ENCODE measurements around the gene PRIMA1.

PRIMA1 gene

GRCh38 chr14:93737634-93738033 lies 50.7 kb downstream of the PRIMA1 start:
- no peak for TF ChIP-seq ZNF274 (IDR thresholded peaks at IDR 0.05; ENCODE audit: low read depth, low read length)
- no peak overlapping the region for H3K4me3 ChIP-seq (ENCODE audit: low read length)

DNA sequence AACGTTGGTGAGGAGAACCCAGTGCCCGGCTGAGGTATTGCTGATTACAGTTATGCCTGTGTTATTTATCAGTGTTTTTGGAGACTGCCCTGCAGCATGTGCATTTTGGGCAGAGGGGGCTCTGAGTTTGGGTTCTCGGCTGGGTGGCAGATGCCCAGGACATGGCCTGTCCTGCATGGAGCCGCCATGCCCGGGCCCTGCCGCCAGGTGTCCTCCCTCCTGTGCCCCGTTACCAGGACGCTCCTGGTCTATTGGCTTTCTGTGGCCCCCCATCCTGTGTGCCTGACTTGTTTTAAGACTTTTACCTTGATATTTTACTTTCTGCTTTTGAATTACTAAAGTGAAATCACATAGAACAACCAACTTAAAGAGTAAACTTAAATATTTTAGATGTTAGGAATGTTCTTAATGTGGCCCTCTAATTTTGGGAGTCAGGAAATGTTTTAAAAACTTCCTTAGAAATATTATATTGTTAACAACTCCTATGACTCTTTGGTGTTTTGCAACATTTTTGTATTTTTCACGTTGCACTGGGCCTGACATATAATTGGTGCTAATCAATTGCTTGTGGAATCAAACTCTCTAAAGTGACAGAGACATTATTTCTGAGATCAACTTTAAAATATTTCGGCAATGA lies 51.8 kb downstream of the PRIMA1 start:
- H3K4me3 ChIP-seq (ENCODE audit: low read length), result no peak overlapping the region
- TF ChIP-seq ZNF274 (IDR thresholded peaks at IDR 0.05; ENCODE audit: low read depth, low read length), result no peak

GRCh38 chr14:93735206-93735605 lies 53.1 kb downstream of the PRIMA1 start:
- H3K4me3 ChIP-seq (ENCODE audit: low read length), result no peak overlapping the region
- TF ChIP-seq ZNF274 (IDR thresholded peaks at IDR 0.05; ENCODE audit: low read depth, low read length), result no peak

GRCh38 chr14:93734086-93734822 lies 54.0 kb downstream of the PRIMA1 start:
- TF ChIP-seq ZNF274 (IDR thresholded peaks at IDR 0.05; ENCODE audit: low read depth, low read length), result no peak
- no peak overlapping the region for H3K4me3 ChIP-seq (ENCODE audit: low read length)

GRCh38 chr14:93733631-93734030 lies 54.7 kb downstream of the PRIMA1 start:
- H3K4me3 ChIP-seq (ENCODE audit: low read length), result no peak overlapping the region
- TF ChIP-seq ZNF274 (IDR thresholded peaks at IDR 0.05; ENCODE audit: low read depth, low read length), result no peak

- H3K4me3 ChIP-seq (ENCODE audit: low read length), result no peak overlapping the region
- no peak for TF ChIP-seq ZNF274 (IDR thresholded peaks at IDR 0.05; ENCODE audit: low read depth, low read length)
Measured at GRCh38 chr14:93733231-93733630, 55.1 kb downstream of the PRIMA1 start.

DNA sequence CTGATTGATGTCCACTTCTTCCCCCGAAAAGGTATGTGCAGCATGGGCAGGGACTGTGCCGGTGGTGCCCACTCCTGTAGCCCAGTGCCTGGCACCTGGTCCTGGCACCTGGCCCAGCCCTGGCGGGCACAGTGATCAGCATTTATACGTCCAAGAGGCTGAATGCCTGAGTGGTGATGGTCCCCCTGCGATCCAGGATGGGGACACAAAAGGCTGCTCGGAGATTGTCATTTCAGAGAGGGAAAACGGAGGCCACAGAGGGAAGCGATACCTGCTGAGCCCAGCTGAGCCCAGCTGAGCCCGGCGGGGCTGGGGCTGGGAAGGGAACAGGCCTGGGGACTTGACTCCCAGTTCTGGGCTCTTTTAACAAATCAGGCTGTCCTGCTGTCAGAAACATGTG lies 55.8 kb downstream of the PRIMA1 start:
- no peak for TF ChIP-seq ZNF274 (IDR thresholded peaks at IDR 0.05; ENCODE audit: low read depth, low read length)
- no peak overlapping the region for H3K4me3 ChIP-seq (ENCODE audit: low read length)

GRCh38 chr14:93731753-93732152 lies 56.5 kb downstream of the PRIMA1 start:
- no peak overlapping the region for H3K4me3 ChIP-seq (ENCODE audit: low read length)

GRCh38 chr14:93729993-93730392 lies 58.3 kb downstream of the PRIMA1 start:
- no peak for TF ChIP-seq ZNF274 (IDR thresholded peaks at IDR 0.05; ENCODE audit: low read depth, low read length)
- H3K4me3 ChIP-seq (ENCODE audit: low read length), result no peak overlapping the region

More at GRCh38 chr14:93731753-93732152, 56.5 kb downstream of the PRIMA1 start:
- no peak for TF ChIP-seq ZNF274 (IDR thresholded peaks at IDR 0.05; ENCODE audit: low read depth, low read length)

GRCh38 chr14:93728651-93729016 lies 59.7 kb downstream of the PRIMA1 start:
- no peak overlapping the region for H3K4me3 ChIP-seq (ENCODE audit: low read length)
- TF ChIP-seq ZNF274 (IDR thresholded peaks at IDR 0.05; ENCODE audit: low read depth, low read length), result no peak

DNA sequence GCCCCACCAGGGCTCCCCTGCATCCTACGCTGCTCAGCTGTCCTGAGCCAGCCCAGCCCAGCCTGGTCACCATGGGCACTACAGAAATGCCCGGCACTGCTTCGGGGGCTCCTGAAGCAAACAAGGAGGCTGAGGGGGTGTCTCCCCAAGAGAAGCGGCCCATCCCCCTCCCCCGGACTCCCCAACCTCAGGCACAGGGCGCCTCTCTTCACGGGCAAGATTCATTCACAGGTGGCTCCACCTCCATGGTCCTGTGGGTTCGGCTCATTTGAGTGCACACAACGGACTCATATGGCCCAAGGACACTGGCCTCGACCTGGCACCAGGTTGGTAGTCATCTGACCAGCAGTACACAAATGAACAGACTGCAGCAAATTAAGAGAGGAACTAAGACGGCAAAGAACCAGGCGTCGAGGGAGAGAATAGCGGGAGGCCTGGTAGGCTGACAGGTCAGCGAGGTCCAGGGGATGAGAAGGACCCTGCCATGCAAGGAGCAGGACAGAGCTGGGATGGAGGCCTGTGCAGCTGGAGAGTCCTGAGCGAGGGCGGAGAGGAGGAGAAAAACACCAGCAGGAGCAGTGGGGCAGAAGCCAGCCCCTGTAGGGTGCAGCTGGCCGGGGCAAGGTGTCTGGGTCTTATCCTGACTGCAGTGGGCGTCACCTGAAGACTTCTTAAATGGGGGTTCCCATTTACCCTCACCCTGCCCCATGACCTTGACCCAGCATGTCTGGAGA lies 60.2 kb downstream of the PRIMA1 start:
- TF ChIP-seq ZNF274 (IDR thresholded peaks at IDR 0.05; ENCODE audit: low read depth, low read length), result no peak
- no peak overlapping the region for H3K4me3 ChIP-seq (ENCODE audit: low read length)

DNA sequence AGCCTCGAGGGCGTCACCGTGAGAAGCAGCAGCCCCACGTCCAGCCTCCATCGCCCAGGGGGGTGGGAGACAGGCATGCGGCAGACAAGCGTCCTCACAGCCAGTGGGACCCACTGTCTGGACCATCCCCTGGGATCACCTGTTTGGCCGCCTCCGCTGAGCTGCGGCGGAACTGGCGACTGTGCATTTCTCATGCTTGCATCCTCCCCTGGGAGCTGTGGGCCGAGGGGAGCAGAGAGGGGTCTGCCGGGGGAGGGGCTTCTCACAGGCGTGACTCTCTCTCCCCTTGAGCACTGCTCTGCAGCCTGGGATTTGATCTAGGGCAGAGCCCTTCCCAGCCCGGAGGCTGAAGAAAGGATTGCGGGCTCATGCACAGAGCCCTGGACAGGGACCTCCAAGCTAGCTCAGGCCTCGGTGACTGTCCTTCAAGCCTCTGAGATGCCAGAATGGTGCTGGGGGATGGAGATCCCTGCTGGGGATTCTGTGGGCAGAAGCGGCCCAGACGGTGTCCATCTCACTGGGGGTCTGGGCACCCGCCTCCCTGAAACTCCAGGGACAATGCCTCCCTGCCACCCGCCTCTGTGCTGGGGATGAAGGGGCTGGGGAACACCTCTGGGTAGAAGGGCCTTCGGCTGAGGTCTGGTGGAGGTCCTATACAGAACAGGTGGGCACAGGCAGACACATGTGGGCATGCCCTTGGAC lies 61.1 kb downstream of the PRIMA1 start:
- H3K4me3 ChIP-seq (ENCODE audit: low read length), result no peak overlapping the region
- TF ChIP-seq ZNF274 (IDR thresholded peaks at IDR 0.05; ENCODE audit: low read depth, low read length), result no peak

DNA sequence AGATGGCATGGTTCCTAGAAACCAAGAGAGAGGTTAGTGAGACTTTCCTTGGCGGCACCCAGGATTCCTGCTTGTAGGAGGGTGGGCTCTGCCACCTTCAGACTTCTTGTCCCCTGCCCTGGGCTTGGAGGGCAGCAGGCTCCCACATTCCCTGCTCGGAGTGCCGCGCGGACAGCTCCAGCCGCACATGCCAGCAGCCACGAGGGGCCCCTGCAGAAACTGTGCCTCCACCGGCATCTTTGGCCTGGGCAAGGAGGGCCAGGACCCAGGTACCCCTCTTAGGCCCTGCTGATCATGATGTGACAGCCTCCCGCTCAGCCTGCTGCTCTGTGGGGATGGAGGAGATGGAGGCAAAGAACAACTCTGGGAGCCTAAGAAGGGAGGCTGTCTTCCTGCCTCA lies 62.3 kb downstream of the PRIMA1 start:
- H3K4me3 ChIP-seq (ENCODE audit: low read length), result no peak overlapping the region
- TF ChIP-seq ZNF274 (IDR thresholded peaks at IDR 0.05; ENCODE audit: low read depth, low read length), result no peak

DNA sequence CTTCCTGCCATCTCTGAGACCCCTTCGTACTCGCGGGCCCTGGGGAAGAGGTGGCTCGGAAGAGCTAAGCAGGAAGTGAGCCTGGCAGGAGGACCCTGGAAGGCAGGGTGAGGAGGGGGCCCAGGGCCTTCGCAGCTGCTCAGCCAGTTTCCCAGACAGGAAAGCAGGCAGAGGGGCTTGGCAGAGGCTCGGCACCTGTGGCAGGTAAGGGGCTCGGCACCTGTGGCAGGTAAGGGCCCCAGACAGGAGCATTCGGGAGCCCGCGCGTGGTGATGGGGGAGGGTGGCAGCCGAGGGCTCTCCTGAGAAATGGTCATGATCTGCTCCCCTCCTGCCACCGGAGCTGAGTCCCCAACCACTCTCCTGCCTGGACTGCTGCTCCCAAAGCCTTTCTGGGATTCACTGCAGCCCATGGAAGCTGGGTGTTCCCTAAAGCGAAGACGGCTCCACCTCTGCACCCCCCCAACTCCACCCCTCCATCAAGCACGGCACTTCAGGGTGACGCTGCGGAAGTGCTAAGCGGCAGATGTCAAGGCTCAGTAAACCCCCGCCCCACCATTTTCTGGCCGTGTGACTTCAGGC lies 63.2 kb downstream of the PRIMA1 start:
- TF ChIP-seq ZNF274 (IDR thresholded peaks at IDR 0.05; ENCODE audit: low read depth, low read length), result no peak
- H3K4me3 ChIP-seq (ENCODE audit: low read length), result no peak overlapping the region
